Chondrocyte (in vitro differentiated cells): ENCODE results near the gene TNRC6A. TPM values are rescaled to one million over a fixed set of nuclear protein-coding genes. Genes with fewer than 3 reads are reported as not detected.
A peak's percentile ranks its signal among the peaks of the same experiment; 100 is the strongest.

Experiments used
- DNase-seq: peaks from one replicate; pipeline ENCODE4 v3.0.0; 2021; ENCODE audit warnings: mixed read lengths, low spot score
- H3K27ac Mint-ChIP-seq: one replicate; pipeline ENCODE4 v1.8.0; 2021; ENCODE audit warnings: mild to moderate bottlenecking, moderate library complexity, mixed read lengths; ENCODE audit not compliant: unreplicated experiment
- H3K27me3 Mint-ChIP-seq: 2 replicates; pipeline ENCODE4 v1.8.0; 2021; ENCODE audit warnings: low read depth, mixed read lengths
- H3K36me3 Mint-ChIP-seq: 2 replicates; pipeline ENCODE4 v1.8.0; 2021; ENCODE audit warnings: low read depth, mixed read lengths
- H3K4me1 Mint-ChIP-seq: 2 replicates; pipeline ENCODE4 v1.8.0; 2021; ENCODE audit warnings: low read depth, mild to moderate bottlenecking, mixed read lengths
- H3K4me3 Mint-ChIP-seq: one replicate; pipeline ENCODE4 v1.8.0; 2021; ENCODE audit warnings: mild to moderate bottlenecking, moderate library complexity, mixed read lengths; ENCODE audit not compliant: unreplicated experiment
- H3K9me3 Mint-ChIP-seq: 2 replicates; pipeline ENCODE4 v1.8.0; 2021; ENCODE audit warnings: low read depth, mixed read lengths
- CTCF ChIP-seq: fragments of 200-600 bp; sonication (generic); IDR thresholded peaks from 2 replicates; pipeline ENCODE4 v1.5.0; 2021; ENCODE audit warnings: antibody characterized with exemption, mild to moderate bottlenecking, moderate library complexity
- total RNA-seq: library from RNA; stranded (reverse); gene quantifications from 3 replicates; pipeline ENCODE4 v1.2.1, GENCODE V29; 2021

TNRC6A gene
- total RNA-seq, 1 donor from 2014 or later: 42.8 TPM

GRCh38 chr16:24789881-24790280, 60.4 kb downstream of the TNRC6A start:
- H3K36me3 Mint-ChIP-seq: peaks cover 24% of the 10 kb centered on the region
- TF ChIP-seq CTCF: no peak
- H3K27ac Mint-ChIP-seq: no peak overlapping the region
- H3K4me1 Mint-ChIP-seq: peaks cover 11% of the 10 kb centered on the region
- no peak for DNase-seq
- no peaks in the 10 kb centered on the region for H3K9me3 Mint-ChIP-seq
- no peak overlapping the region for H3K4me3 Mint-ChIP-seq
- H3K27me3 Mint-ChIP-seq: no peaks in the 10 kb centered on the region

- H3K36me3 Mint-ChIP-seq: peaks cover 44% of the 10 kb centered on the region
- H3K4me3 Mint-ChIP-seq: no peak overlapping the region
- no peak for DNase-seq
- H3K27ac Mint-ChIP-seq: no peak overlapping the region
- H3K4me1 Mint-ChIP-seq: no peaks in the 10 kb centered on the region
- H3K27me3 Mint-ChIP-seq: no peaks in the 10 kb centered on the region
- H3K9me3 Mint-ChIP-seq: no peaks in the 10 kb centered on the region
- TF ChIP-seq CTCF: peak; percentile 62
Observed at GRCh38 chr16:24800586-24800985, 71.1 kb downstream of the TNRC6A start.

- Mint-ChIP-seq H3K9me3 (no peaks in the 10 kb centered on the region), H3K4me1 (no peaks in the 10 kb centered on the region), H3K27me3 (no peaks in the 10 kb centered on the region), H3K4me3 (no peak overlapping the region), H3K36me3 (peaks cover 45% of the 10 kb centered on the region), H3K27ac (no peak overlapping the region)
- TF ChIP-seq CTCF: no peak
- DNase-seq: no peak
Observed at GRCh38 chr16:24801761-24802302, 72.4 kb downstream of the TNRC6A start.

GRCh38 chr16:24805484-24805883, 76.0 kb downstream of the TNRC6A start:
- no peaks in the 10 kb centered on the region for H3K9me3 Mint-ChIP-seq
- H3K4me3 Mint-ChIP-seq: no peak overlapping the region
- H3K36me3 Mint-ChIP-seq: peaks cover 48% of the 10 kb centered on the region
- H3K27me3 Mint-ChIP-seq: no peaks in the 10 kb centered on the region
- no peak for DNase-seq
- no peak for TF ChIP-seq CTCF
- H3K4me1 Mint-ChIP-seq: no peaks in the 10 kb centered on the region
- no peak overlapping the region for H3K27ac Mint-ChIP-seq

- Mint-ChIP-seq H3K27me3 (no peaks in the 10 kb centered on the region), H3K4me3 (no peak overlapping the region), H3K36me3 (peaks cover 45% of the 10 kb centered on the region), H3K4me1 (no peaks in the 10 kb centered on the region), H3K9me3 (no peaks in the 10 kb centered on the region), H3K27ac (peak overlapping the region; percentile 38)
- no peak for TF ChIP-seq CTCF
- DNase-seq: no peak
Observed at GRCh38 chr16:24807301-24807700, 77.8 kb downstream of the TNRC6A start.
